GM12878 (cell line): ENCODE data around the gene VSTM2L. TPM values are rescaled to one million over a fixed set of nuclear protein-coding genes. Genes with fewer than 3 reads are reported as not detected.

Experiments
- ATAC-seq: fragments of 200-7000 bp; cut with Tn5 transposase; 3 replicates; pipeline ENCODE4 v1.9.1; 2020; ENCODE audit warnings: mild to moderate bottlenecking, moderate library complexity
- BruUV-seq: library from RNA; stranded (reverse); fragments of 400-500 nt; replicated peaks from 2 replicates; lab custom pipeline; 2021; lab: Mats Ljungman, UMichigan
- CTCF ChIA-PET: fragments of 300-600 bp; sonication (Branson Sonifier 250); formaldehyde crosslinking; extraction: SDS; loops from one replicate; lab custom pipeline; 2021; ENCODE audit warnings: inconsistent platforms; lab: Yijun Ruan, JAX
- POLR2A ChIA-PET: fragments of 350-600 bp; formaldehyde crosslinking; extraction: SDS; loops from one replicate; lab custom pipeline; 2021; ENCODE audit warnings: inconsistent platforms; lab: Charles Lee
- RAD21 ChIA-PET: fragments of 300-600 bp; sonication (Branson Sonifier 250); formaldehyde crosslinking; loops from one replicate; lab custom pipeline; 2023; ENCODE audit warnings: antibody characterized with exemption; ENCODE audit not compliant: unreplicated experiment; lab: Charles Lee
- SMC1A ChIA-PET: fragments of 300-600 bp; sonication (Branson Sonifier 250); formaldehyde crosslinking; loops from one replicate; lab custom pipeline; 2023; ENCODE audit not compliant: unreplicated experiment, uncharacterized antibody; lab: Charles Lee
- DNase-seq: peaks from one replicate; pipeline ENCODE4 v3.0.0-alpha.2; 2011; ENCODE audit warnings: low read depth, low spot score
- FAIRE-seq: peaks from 3 replicates; lab custom pipeline; 2011; peaks lifted over from hg19 to GRCh38; lab: Jason Lieb, UNC
- H2AFZ ChIP-seq: 2 replicates; pipeline ENCODE4 v1.6.0; 2011; ENCODE audit warnings: low read depth, low read length, control low read depth; ENCODE audit not compliant: control insufficient read depth
- H3K27ac ChIP-seq: 2 replicates; pipeline ENCODE4 v1.5.1; 2011; ENCODE audit warnings: control low read depth; ENCODE audit not compliant: control insufficient read depth, insufficient read depth
- H3K27me3 ChIP-seq, 2 experiments: replicated peaks in 1 of 2; 2 replicates each; pipeline versions ENCODE4 v1.6.0 to v1.6.1; 2011; ENCODE audit warnings: low read length in 1 of 2; ENCODE audit not compliant: control insufficient read depth in 2 of 2, insufficient read depth in 2 of 2
- H3K36me3 ChIP-seq, 2 experiments: 2 replicates each; pipeline ENCODE4 v1.5.1; 2011; ENCODE audit warnings: low read length in 1 of 2; ENCODE audit not compliant: control insufficient read depth in 2 of 2, insufficient read depth in 2 of 2
- H3K4me1 ChIP-seq: 2 replicates; pipeline ENCODE4 v1.6.1; 2011; ENCODE audit warnings: mild to moderate bottlenecking, low read length, moderate library complexity, mixed read lengths; ENCODE audit not compliant: control insufficient read depth, insufficient read depth
- H3K4me2 ChIP-seq: 2 replicates; pipeline ENCODE4 v1.6.0; 2011; ENCODE audit warnings: control low read depth; ENCODE audit not compliant: control insufficient read depth, insufficient read depth
- H3K4me3 ChIP-seq: fragments of 200-600 bp; sonication (generic); 2 replicates; pipeline ENCODE4 v1.5.1; 2016
- H3K79me2 ChIP-seq: 2 replicates; pipeline ENCODE4 v1.6.0; 2011; ENCODE audit warnings: low read length; ENCODE audit not compliant: control insufficient read depth, insufficient read depth
- H3K9ac ChIP-seq: 2 replicates; pipeline ENCODE4 v1.8.0; 2011; ENCODE audit warnings: low read length, control low read depth, mixed read lengths; ENCODE audit not compliant: control insufficient read depth, insufficient read depth
- H3K9me3 ChIP-seq: replicated peaks from 3 replicates; pipeline ENCODE4 v1.5.1; 2011; ENCODE audit warnings: mild to moderate bottlenecking, low read length; ENCODE audit not compliant: control insufficient read depth, insufficient read depth
- H4K20me1 ChIP-seq: 2 replicates; pipeline ENCODE4 v1.6.0; 2011; ENCODE audit not compliant: control insufficient read depth, insufficient read depth
- E2F4 ChIP-seq: IDR thresholded peaks from 2 replicates; pipeline ENCODE4 v1.6.1; 2012; ENCODE audit warnings: low read depth, low read length, improper control_type of control experiment
- ETV6 ChIP-seq, 2 experiments: fragments of 450-650 bp in 1 of 2; IDR thresholded peaks in 1 of 2; conservative IDR thresholded peaks in 1 of 2; 2 replicates each; pipeline ENCODE4 v1.6.1; 2014; ENCODE audit warnings: antibody characterized with exemption in 1 of 2, borderline replicate concordance in 1 of 2, low read depth in 1 of 2, mild to moderate bottlenecking in 1 of 2, moderate library complexity in 1 of 2
- MEF2B ChIP-seq: fragments of 450-650 bp; IDR thresholded peaks from 2 replicates; pipeline ENCODE4 v1.6.1; 2018; ENCODE audit warnings: mild to moderate bottlenecking, moderate library complexity; ENCODE audit not compliant: partially characterized antibody, poor library complexity, severe bottlenecking
- SPI1 ChIP-seq: IDR thresholded peaks from 2 replicates; pipeline ENCODE4 v1.6.1; 2011; ENCODE audit warnings: low read depth, mild to moderate bottlenecking, low read length, moderate library complexity, borderline replicate concordance; ENCODE audit not compliant: insufficient read depth
- WGBS: methylation state at CpG from one replicate; pipeline ENCODE4 v1.1.6; 2016; ENCODE audit warnings: low lambda C conversion rate; ENCODE audit not compliant: insufficient replicate concordance, insufficient coverage; ENCODE audit errors: missing lambda C conversion rate; 5-methylcytosine and 5-hydroxymethylcytosine counted together
- in situ Hi-C: fragments of 300-500 bp; cut with MboI; formaldehyde crosslinking; loops from 9 replicates; pipeline ENCODE4 v1.14.3; 2018; ENCODE audit warnings: mixed read lengths
- intact Hi-C: fragments of 100-400 bp; cut with micrococcal nuclease; formaldehyde crosslinking; loops from one replicate; pipeline ENCODE4 v1.14.2; 2022; ENCODE audit not compliant: unreplicated experiment
- polyA plus RNA-seq, 11 experiments: library from polyadenylated mRNA; depleted of rRNA in 4 of 11; unstranded in 6 of 11; stranded (reverse) in 5 of 11; fragments of >200 nt; fragmentation: Nextera tagmentation in 4 of 11; fragmentation: Illumina TruSeq in 1 of 11; extraction: Ambion mirVana in 4 of 11; extraction: Trizol in 1 of 11; gene quantifications; 1 replicate in 1 of 11; 2 replicates in 10 of 11; pipeline versions ENCODE4 v1.2.1 to v1.2.3, GENCODE V29; 2011 to 2016; ENCODE audit warnings: inconsistent platforms in 2 of 11, missing spikeins in 2 of 11, low read depth in 1 of 11
- total RNA-seq, 4 experiments: library from RNA; depleted of rRNA in 3 of 4; stranded (reverse); fragments of >200 nt in 3 of 4; fragmentation: Illumina TruSeq in 1 of 4; extraction: Trizol in 1 of 4; gene quantifications; 2 replicates each; pipeline versions ENCODE4 v1.2.1 to v1.2.3, GENCODE V29; 2013 to 2021

VSTM2L gene
- total and polyA plus RNA-seq, 10 of the 15 experiments (the other 5 are each of a cell fraction or from before 2014, with no cell fraction given), result 0.05 to 1.5 (median 0.63) TPM; not detected in 2

DNA sequence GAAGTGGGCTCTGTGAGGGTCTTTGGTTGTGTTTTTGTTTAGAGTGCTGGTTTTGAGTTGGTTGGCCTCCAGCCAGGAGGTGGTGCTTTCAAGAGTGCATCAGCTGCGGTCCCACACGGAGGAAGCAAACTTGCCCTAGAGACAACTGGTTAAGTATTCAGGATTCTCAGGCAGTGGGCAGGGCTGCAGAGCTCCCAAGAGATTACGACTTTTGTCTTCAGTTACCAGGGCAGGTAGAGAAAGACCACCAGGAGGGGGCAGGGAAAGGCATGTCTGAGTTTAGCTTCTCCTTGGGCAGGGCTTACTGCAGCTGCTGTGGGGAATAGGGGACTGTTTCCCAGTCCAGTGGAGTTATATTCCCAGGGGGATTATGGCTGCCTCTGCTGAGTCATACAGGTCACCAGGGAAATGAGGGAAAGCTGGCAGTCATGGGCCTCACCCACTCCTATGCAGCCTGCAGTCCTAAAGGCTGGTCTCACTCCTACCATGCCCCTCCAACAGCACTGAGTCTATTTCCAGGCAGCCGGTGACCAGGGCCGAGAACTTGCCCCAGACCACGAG lies 66.0 kb downstream of the VSTM2L start:
- POLR2A ChIA-PET, result no interaction called here
- in situ Hi-C loops (no loop called here), intact Hi-C loops (no loop called here)
- H4K20me1 ChIP-seq, result no peaks in the 10 kb centered on the region
- H3K36me3 ChIP-seq, result no peaks in the 10 kb centered on the region
- no peak overlapping the region for H2AFZ ChIP-seq
- H3K4me2 ChIP-seq, result no peak overlapping the region
- H3K4me3 ChIP-seq, result no peak overlapping the region
- no peak overlapping the region for H3K27ac ChIP-seq
- no peaks in the 10 kb centered on the region; the same call in 1 of the 2 replicates for H3K4me1 ChIP-seq
- SMC1A ChIA-PET, result interaction anchor here (0.7 kb wide), 1 partner anchor 265 kb away, joined by 3 read pairs; no protein-coding TSS in a partner anchor
- DNase-seq (no peak), FAIRE-seq (no peak)
- no peaks in the 10 kb centered on the region for H3K27me3 ChIP-seq
- RAD21 ChIA-PET, result no interaction called here
- BruUV-seq, result no TSS peak
- no peaks in the 10 kb centered on the region for H3K79me2 ChIP-seq
- H3K9ac ChIP-seq, result no peak overlapping the region
- no peaks in the 10 kb centered on the region; the same call in 2 of the 3 replicates for H3K9me3 ChIP-seq
- CTCF ChIA-PET, result no interaction called here
- TF ChIP-seq E2F4 (no peak), ETV6 (conservative IDR thresholded peaks at IDR 0.05 in 1 of 2, IDR thresholded peaks at IDR 0.05 in 1 of 2; ENCODE audit: borderline replicate concordance in 1 of 2, low read depth in 1 of 2) (no peak), MEF2B (peak; percentile 10), SPI1 (no peak)
- TF ChIP-seq, all 136 proteins: peak for 1
- WGBS, result 48% methylated on average over 5 of the region's 6 CpGs
- ATAC-seq, result no peak
